IMR-90 (cell line): ENCODE data around the gene COPA.

Source experiments
- CEBPB ChIP-seq: IDR thresholded peaks from 2 replicates; pipeline ENCODE4 v1.6.1; 2012; ENCODE audit warnings: low read depth, low read length, improper control_type of control experiment
- ELK1 ChIP-seq: fragments of 150-350 bp; IDR thresholded peaks from 2 replicates; pipeline ENCODE4 v1.6.1; 2016; ENCODE audit warnings: low read depth, mild to moderate bottlenecking, low read length, moderate library complexity, borderline replicate concordance
- TF ChIP-seq, protein P1 (sequence below): conservative IDR thresholded peaks from 2 replicates; pipeline ENCODE4 v1.5.1; 2012; ENCODE audit warnings: mild to moderate bottlenecking, low read depth, low read length, improper control_type of control experiment
- TF ChIP-seq, protein P2 (sequence below): fragments of 150-350 bp; IDR thresholded peaks from 2 replicates; pipeline ENCODE4 v1.6.1; 2017; ENCODE audit warnings: mild to moderate bottlenecking, antibody characterized with exemption, low read length, low read depth

DNA sequence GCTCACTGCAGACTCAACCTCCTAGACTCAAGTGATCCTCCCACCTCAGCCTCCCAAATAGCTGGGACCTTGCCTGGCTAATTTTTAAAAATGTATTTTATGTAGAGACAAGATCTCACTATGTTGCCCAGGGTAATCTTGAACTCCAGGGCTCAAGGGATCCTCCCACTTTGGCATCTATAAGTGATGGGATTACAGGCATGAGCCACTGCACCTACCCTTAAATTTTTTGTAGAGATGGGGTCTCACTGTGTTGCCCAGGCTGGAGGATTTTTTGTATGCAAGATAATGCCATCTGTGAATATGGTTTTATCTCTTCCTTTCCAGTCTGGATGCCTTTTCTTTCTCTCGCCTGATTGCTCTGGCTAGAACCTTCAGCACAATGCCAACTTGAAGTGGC, 72.0 kb downstream of the COPA start:
- TF ChIP-seq, protein P1, sequence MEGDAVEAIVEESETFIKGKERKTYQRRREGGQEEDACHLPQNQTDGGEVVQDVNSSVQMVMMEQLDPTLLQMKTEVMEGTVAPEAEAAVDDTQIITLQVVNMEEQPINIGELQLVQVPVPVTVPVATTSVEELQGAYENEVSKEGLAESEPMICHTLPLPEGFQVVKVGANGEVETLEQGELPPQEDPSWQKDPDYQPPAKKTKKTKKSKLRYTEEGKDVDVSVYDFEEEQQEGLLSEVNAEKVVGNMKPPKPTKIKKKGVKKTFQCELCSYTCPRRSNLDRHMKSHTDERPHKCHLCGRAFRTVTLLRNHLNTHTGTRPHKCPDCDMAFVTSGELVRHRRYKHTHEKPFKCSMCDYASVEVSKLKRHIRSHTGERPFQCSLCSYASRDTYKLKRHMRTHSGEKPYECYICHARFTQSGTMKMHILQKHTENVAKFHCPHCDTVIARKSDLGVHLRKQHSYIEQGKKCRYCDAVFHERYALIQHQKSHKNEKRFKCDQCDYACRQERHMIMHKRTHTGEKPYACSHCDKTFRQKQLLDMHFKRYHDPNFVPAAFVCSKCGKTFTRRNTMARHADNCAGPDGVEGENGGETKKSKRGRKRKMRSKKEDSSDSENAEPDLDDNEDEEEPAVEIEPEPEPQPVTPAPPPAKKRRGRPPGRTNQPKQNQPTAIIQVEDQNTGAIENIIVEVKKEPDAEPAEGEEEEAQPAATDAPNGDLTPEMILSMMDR: no peak
- TF ChIP-seq, protein P2, sequence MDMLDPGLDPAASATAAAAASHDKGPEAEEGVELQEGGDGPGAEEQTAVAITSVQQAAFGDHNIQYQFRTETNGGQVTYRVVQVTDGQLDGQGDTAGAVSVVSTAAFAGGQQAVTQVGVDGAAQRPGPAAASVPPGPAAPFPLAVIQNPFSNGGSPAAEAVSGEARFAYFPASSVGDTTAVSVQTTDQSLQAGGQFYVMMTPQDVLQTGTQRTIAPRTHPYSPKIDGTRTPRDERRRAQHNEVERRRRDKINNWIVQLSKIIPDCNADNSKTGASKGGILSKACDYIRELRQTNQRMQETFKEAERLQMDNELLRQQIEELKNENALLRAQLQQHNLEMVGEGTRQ: no peak
- TF ChIP-seq CEBPB: no peak
- no peak for TF ChIP-seq ELK1
